Stimulated activated CD8-positive, alpha-beta memory T cell treated with anti-CD3 and anti-CD28 coated beads, Interleukin-15, amount 100 ng/mL, for 48 hours (primary cell): ENCODE data around the gene CDRT15.
"Not testable (repeated sequence)": the region's sequence is repeated elsewhere in the genome, so short reads cannot be mapped to it uniquely, and the experiment has no call there.

Experiments
- DNase-seq, 2 donors: peaks; one replicate each; pipeline ENCODE4 v3.0.0-alpha.2; 2020; ENCODE audit warnings: low read depth in 2 of 2

CDRT15 gene

DNA sequence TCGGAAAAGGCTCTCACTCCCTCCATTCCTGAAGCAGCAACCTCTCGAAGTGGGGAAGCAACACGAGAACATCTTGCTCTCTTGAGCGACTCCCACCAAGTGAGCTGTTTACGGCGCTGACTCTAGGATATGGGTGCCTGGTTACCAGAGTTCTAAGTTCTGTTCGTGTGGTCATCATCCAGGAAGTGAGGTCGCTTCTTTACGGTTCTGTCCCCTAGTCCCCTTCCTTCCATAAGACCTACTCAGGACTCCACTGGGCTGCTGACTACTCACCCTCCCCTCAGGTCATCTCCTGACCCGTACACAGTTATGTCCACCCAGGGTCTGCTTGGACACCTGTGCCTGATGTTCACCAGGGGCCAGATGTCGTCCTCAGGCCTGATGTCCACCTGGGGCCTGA is at the start of gene CDRT15:
Gene CDRT15, minus strand, starts transcription at position 101 of the 400 bp plus-strand sequence. Its CDS starts 29 bp downstream, at position 72.
- not testable (repeated sequence) for DNase-seq

DNA sequence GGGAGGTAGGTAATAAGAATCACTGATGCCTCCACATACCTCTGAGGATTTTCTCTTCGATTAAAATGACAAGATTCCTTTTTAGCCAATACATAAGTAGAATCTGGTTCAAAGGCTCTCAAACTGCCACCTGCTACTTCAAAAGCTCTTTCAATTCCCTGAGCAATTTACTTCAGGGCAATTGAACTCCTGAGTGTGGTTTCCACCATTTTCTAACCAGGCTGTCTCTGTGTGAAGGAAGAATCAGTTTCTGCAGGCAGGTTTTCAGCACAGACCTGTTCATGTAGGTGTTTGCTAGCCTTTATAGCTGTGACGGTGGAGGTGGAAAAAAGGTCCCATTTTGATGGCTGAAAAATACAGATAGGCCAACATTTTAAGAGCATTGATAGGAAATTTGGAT is 46.1 kb upstream of the CDRT15 start:
- DNase-seq = no peak

DNA sequence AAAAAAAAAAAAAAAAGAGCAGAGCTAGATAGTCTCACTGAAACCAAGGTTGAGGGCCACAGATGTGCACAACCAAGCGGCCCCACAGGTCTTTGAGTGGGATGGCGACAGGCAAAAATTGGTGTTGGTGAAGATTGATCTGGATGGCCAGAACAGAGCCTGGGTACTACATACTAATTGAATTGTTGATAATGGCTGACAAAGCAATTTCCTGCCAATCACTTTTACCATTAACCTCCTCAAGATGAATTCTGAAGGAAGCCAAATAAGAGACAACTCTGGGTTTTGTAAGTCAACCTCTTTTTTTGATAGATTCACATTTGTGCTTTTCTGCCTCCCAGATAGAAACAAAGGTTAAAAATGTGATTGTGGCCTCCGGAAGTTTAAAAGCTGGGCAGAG is 44.9 kb upstream of the CDRT15 start:
- DNase-seq = no peak

DNA sequence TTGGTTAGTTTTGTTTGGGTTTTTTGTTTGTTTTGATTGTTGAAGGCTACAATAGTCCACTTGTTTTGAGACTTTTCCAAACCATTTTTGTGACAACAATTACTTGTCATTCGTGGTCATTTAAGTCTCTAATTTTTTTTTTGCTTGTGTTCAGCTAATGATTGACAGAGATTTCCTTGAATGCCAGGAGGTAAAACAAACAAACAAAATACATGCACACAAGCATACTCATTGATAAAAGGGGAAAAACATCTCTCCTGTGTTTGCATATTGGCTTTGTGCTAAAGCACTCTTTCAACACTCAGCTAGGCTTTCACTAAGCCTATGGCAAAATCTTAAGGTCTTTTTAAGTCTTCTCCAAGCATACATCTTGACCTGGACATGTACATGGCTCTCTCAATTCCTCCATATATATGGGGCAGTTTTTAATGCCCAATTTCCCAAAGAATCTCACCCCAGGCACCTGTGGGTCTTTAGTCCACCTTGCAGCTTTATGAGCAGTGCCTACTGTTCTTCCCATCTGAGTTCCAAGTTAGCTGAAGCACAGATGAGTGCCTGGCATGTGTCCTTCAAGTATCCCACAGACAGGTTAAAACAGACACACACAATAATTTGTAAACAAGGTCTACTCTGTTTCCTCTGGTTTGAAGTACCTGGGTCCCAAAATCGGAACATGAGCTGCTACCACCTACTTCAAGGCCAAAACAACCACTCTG is 40.0 kb upstream of the CDRT15 start:
- no peak for DNase-seq

DNA sequence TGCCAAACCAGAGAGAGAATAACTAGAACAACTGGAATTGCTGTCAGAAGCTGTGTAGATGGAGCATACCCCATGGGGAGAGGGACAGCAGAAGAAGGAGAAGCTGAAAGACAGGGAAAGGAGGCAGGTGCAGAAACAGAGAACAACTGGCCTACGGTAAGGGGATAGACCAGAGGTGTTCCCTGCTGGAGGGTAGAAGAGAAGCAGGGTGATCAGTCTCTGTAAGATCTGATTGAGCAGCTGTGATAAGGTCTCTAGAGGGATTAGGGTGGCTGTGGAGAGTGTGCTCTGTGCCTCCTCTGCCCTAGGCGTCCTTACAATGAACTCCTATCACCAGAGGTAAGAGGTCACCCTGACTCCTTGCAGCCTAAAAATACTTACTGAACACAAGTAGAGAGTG is 33.8 kb upstream of the CDRT15 start:
- no peak for DNase-seq

DNA sequence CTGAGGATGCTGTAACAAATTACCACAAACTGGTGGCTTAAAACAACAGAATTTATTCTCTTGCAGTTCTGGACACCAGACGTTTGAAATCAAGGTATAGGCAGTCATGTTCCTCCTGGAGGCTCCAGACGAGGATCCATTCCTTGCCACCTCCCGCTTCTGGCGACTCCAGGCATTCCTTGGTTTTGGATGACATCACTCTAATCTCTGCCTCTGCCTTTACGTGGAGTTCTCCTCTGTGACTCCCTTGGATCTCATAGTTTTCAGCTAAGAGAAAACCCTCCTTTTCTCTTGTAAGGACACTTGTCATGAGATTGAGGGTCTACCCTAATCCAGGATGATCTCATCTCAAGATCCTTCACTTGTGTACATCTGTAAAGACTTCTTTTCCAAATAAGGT is 32.8 kb upstream of the CDRT15 start:
- DNase-seq = no peak

DNA sequence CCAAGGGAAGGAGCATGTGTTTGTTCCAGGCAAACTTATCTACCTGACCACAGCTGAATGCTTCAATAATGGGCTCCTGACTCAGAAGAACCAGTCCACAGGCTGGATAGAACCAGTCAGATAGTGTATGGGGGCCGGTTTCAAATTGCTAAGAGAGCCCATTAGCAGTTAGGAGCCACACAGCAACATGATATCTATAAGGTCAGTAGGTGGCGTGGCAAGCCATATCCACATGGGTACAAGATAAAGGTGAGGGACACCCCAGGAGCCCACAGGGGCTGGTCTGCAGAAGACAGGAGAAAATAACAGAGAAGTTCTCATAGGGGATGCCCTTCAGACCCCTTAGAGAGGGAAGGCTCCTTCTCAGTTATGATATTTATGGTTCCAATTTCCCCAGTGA is 31.6 kb upstream of the CDRT15 start:
- DNase-seq = no peak

DNA sequence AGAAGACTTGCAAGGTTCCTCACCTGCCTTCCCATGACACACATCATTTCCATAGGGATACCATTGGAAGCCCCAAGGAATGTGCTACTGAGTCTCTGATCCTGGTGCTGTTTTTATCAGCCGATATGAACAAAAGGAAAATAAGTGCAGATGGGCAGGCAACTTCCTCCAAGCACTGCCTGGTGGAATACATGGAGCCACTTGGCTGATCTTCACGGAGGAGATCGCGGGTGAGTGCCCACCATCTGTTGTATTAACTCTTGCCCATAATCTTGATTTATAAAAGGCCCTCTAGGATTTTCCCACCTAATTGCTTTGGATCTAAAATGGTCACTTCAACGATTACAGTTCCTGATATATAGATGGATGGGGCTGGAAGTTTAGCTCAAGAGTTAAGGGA is 24.7 kb upstream of the CDRT15 start:
- DNase-seq = no peak

DNA sequence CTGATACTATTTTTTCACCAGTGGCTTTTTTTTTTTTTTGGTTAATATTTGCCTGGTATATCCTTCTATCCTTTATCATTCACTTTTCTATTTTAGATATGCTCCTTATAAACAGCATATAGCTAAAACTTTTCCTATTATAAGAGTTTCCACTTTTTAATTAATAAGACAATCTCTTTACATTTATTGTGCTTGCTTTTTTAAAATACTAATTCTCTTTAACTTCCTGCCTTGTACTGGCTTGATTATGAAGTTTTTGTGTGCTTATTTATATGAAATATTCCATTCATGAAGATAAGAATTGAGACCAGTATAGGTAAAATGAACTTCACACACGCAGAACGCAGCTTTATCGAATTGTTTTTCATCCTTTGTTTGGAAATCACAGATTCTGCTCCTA is 9.0 kb upstream of the CDRT15 start:
- no peak for DNase-seq

DNA sequence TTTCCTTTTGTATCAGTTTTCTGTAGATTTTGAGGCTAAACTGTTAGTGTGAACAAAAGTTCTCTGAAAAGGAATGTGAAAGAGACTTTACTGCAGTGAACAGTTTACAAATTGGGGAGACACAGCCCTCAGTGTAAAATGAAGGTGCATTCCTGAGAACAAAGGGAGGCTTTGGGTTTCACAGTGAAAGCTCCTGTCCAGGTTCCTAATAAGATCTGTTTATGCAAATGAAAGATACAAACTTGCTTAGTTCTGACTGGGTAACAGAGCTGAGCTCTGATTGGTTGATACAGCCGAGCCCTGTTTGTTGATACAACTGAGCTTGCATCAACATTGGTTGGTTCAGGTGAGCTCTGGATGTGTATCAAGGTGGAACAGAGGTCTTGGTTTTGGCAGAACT is 8.3 kb upstream of the CDRT15 start:
- no peak for DNase-seq

DNA sequence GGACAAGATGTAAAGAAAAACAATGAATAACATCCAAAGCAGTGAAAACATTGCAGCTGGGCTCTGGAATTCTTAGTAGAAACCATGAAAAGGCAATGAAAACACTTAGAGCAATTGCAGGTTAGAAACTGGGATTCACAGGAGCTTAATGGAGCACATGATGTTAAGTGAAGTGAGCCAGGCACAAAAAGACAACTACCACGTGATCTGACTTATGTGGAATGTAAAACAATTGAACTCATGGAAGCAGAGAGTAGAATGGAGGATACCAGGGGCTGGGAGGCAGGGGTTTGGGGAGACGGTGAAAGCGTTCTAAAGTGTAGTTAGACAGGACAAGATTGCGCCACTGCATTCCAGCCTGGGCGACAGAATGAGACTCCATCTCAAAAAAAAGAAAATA is 2.6 kb upstream of the CDRT15 start:
- not testable (repeated sequence) for DNase-seq

DNA sequence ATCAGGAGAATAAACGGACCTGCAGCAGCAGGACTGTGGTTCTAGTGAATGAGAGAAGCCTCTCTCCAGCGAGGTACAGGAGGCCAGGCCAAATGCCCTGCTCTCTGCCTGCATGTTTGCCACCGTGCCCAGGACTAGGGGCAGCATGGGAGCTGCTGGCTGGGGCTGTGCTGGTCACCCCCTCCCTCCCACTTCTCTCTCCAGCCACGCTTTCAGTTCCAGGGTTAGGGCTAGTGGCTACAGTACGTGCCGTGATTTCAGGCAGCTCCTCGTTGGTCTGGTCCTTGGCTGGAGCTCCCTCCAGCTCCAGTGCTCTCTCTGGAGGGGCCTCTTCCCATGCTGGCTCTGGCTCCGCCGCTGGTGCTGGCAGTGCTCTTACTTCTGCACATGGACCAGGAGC is 630 bp downstream of the CDRT15 start:
- DNase-seq = not testable (repeated sequence)

DNA sequence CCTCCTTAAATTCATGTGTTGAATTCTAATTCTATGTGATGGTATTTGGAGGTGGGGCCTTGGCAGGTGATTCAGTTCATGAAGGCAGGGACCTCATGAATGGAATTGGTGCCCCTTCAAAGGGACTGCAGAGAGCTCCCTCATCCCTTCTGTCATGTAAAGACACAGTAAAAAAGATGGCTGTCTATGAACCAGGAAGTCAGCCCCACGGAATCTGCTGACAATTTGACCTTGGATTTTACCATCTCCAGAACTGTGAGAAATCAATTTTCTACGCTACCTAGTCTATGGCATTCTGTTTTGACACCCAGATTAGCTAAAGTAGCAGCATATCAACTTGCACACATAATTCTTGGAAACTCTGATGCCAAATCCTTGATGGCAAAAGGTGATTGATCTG is 1.6 kb downstream of the CDRT15 start:
- not testable (repeated sequence) for DNase-seq

DNA sequence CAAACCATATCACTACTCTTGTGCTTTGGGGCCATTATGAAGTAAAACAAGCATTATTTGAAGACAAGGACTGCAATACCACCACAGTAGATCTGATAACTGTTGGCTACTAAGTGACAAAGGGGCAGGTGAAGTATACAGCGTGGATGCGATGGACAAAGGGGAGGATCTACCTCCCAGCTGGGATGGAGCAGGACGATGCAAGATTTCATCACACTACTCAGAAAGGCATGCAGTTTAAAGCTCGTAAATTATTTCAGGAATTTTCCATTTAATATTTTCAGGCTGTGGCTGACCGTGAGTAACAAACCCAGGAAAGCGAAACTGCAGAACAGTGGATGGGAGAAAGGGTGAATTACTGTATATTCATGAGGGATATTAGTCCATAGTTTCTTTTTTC is 5.5 kb downstream of the CDRT15 start:
- not testable (repeated sequence) for DNase-seq

DNA sequence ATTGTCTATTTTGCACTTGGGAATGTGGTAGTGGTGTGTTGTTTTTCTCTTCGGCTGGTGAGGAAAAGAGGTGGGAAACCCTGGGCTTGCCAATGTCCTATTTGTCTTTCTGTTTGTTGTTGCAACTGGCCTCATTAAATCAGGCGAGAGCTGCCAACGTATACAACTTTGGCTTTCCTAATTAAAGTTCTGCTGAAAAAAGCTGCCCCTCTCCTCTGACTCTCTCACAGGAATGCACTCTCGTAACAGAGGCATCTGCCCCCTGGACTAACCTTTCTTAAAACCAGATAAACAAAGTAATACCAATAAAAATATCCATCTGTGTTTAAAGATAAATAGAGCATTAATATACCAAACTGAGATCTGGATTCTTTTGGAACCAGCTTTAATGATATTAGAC is 7.8 kb downstream of the CDRT15 start:
- no peak for DNase-seq

DNA sequence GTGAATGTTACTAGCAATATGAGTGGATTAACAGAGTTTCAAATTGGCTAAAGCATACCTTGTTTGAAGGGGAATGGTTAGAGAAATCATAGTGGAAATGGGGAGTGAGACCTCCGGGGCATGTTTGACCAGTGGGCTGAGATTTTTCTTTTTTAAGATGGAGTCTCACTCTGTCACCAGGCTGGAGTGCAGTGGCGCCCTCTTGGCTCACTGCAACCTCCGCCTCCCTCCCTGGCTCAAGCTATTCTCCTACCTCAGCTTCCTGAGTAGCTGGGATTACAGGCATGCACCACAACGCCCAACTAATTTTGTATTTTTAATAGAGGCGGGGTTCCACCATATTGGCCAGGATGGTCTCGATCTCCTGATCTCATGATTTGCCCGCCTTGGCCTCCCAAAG is 9.6 kb downstream of the CDRT15 start:
- DNase-seq = no peak

DNA sequence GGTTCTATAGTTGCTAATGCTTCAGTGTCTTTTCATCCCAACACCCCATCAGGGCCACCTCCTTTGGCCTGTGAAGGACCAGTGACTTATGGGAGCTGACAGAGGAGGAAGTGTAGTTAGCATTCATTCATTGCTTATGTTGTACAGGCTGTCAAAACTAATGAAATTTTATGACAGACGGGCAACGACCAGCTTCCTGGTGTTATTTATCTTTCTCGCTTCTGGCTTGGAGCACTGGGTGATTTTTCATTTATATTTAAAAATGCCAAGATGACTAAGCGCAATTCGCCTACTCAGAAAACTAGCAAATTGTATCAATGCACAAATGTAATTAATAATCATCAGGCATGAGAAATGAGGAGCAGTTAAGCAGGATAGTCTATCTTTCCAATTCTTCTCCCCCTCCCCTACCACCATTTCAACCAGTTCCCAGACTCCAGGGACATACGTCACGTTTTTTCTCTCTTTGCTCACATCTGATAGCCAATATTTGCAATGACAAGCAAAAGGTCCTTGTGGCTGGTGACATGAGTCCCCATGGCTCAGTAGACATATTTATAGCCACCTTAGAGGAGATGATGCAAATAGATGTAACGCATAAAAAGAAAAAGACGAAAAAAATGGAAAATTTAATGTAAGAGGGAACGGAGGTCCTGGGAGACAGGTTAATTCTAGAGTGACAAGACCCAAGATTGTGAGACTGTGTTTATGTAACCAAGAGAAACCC is 11.2 kb downstream of the CDRT15 start:
- no peak for DNase-seq

DNA sequence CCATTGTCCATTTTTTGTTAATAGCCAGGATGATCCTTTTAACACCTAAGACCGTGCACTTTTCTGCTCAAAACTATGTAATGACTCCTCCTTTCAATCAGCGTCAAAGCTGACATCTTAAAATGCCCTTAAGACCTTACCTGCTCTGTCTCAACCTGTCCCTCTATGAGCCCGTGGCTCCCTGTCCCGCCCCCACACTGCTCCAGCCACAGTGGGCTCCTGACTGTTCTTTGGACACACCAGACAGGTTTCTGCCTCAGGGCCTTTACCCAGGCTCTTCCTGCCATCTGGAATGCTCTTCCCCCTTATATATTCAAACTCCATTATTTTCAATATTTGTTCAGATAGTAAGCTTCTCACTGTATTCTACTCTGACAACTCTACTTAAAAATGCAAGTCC is 14.1 kb downstream of the CDRT15 start:
- DNase-seq = no peak

DNA sequence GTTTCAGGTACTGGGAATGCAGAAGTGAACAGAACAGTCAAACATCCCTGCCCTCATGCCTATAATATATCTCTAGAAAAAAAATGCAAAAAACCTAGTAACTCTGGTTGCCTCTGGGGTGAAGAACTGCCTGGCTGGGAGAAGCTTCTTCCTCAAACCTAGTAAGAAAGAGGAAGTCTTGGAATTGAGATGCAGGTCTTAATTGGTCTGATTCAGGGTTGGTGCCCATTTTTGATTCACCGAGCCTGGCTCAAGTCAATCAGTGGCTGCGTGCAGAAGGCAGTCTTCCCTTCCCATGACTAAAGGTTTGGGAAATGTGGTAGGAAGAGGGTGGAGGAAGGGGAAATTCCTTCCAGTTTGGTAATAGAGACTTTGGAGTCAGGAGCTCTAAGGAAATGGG is 22.4 kb downstream of the CDRT15 start:
- DNase-seq = no peak

DNA sequence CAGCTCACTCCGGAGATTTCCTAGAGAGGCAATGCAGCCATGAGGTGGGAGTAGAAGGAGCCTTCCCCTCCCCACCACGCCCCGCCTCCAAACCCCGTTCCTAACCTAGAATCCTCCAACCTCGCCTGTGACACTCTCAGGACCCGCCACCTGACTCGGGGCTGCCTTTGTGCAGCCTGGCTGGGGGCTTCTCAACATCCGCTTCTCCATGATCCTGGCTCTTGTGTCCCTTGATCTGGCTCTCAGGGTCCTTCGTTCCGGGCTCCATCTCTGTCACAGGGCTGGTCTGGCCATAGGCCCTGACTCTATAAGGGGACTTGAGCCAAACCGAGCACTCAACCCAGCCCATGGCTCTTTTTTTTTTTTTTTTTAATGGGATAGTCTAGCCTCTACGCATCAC is 24.3 kb downstream of the CDRT15 start:
- DNase-seq = no peak

DNA sequence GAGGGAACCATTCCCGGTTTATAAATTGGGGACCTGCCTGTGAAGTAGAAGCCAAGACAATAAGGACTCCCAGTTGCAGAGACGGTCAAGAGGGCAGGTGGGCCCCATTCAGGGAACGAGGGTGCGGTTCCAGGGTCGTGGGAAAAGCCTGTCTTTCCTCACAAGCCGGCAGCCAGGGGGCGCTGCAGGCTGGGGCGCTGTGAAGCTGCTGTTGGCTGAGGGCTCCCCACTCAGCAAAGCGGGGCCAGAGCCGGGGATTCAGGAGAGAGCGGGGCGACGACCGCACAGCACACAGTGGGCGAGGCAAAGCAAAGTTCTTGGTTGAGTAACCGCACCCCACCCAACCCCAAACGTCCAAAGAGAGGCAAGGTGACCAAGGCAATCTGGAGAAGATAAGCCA is 24.9 kb downstream of the CDRT15 start:
- no peak for DNase-seq

DNA sequence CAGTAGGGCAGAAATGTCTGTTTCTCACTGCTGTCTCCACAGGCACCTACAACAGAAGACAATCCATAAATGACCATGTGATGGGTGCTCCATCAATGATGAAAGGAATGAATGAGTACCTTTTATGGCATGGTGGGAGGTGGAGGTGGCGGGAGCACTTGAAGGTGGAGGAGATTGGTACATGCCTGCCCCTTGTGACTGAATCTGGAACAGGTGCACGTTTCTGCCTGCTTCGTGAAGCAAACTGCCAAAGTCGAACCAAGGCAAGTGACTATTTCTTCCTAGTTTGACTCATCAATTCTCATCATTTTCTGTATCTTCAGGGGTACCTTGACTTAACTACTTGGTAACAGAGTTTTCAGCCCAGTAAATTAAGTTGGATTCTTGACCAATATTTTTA is 25.4 kb downstream of the CDRT15 start:
- DNase-seq = no peak

DNA sequence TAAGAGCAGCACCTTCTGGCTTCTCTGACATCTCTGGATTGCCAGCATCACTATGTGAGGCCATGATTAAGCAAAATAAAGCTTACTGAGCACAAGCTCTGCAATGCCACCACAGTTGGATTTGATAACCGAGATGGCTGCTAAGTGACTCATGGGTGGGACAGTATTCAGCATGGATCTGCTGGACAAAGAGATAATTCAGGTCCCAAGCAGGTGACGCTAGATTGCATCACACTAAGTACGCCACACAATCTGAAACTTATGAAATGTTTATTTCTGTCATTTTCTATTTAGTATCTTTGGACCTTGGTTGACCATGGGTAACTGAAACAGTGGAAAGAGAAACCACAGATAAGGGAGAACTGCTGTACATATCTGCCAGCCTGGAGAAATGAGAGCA is 27.4 kb downstream of the CDRT15 start:
- no peak for DNase-seq

DNA sequence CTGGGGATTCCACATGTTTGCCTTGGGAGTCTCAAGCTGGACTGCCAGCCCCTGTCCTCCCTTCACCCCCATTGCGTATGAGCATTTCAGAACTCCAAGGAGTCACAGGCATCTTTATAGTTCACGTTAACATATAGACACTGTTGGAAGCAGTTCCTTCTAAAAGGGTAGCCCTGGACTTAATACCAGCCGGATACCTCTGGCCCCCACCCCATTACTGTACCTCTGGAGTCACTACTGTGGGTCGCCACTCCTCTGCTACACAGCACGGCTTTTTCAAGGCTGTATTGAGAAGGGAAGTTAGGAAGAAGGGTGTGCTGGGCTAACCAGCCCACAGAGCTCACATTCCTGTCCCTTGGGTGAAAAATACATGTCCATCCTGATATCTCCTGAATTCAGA is 28.9 kb downstream of the CDRT15 start:
- no peak for DNase-seq
